Central memory CD4-positive, alpha-beta T cell (primary cell): ENCODE results near the gene SORBS2.

Experiments used
- DNase-seq: peaks from one replicate; pipeline ENCODE4 v3.0.0; 2022

Gene SORBS2

DNA sequence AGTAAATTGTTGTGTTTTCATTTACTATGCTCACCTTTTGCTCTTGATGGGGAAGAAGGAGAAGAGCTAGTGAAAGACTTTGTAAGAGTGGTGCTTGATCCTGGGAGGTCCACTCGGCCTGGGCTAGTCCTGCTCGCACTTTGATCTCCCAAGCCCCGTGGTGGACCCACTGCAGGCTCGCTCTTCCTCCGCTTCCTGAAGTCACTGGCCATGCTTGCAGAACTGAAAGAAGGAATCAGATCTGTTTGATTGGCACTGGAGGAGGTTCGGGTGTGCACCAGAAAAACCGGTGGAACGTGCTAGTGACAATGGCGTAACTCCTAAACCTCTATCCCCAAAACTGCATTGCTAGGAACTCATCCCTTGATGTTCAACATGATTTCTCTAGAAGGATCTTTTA is 185.2 kb downstream of the SORBS2 start:
- DNase-seq = no peak

GRCh38 chr4:185625503-185625902 is 186.5 kb downstream of the SORBS2 start:
- DNase-seq = no peak

- no peak for DNase-seq
These were observed 187.8 kb downstream of the SORBS2 start for GRCh38 chr4:185624259-185624589.

DNA sequence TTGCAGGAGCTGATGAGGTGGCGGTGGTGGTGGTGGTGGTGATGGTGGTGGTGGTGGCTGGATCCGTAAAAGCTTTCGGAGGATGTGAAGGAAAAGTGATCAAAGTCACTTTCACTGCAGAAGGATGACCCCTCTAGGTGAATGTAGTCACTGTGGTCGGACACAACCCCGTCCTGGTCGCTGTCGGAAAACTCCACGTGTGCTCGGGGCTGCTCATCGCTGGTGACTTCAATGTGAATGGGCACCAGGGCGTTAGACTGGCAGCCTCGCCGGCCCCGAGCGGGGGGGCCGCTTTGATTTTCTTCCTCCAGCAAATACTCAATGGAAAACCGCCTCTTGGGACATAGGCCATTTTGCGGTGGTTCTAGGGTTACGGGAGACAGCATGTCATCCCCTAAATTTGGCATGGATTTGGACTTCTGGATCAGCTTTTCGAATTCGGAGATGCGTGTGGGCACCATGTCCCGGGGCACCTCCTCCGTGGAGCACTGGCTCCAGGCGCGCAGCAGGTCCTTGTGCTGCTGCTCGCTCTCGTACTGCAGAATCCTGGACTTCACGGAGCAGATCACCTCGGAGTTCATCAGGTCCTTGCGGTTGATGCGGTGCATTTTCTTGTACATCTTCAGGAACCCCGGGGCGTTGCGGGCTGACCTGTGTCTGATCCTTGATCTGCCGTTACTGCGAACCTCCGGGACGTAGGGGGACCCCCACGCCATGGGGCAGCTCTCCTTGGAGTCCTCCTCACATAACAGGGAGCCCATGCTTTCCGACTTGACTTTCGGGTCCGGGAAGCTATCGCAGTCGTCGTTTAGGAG is 188.3 kb downstream of the SORBS2 start:
- no peak for DNase-seq

- no peak for DNase-seq
These were observed 203.8 kb downstream of the SORBS2 start for GRCh38 chr4:185608185-185608584.

DNA sequence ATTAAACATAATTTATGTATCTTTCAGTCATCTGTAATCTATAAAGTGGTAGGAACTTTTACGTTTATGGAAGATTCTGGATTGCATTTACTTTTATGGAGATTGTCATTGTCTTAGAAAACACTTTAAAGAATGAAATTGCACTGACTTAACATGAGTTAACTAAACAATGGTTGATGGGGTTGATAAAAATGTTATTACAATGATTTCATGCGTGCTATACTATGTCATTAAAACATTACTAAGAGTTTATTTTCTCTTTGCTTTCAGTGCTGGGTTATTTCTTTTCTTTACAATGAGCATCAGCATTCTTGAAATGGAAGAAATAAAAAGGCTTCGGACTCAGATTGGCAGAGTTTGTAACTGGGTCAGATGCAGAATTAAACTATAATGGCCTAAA is 209.6 kb downstream of the SORBS2 start:
- DNase-seq = no peak

DNA sequence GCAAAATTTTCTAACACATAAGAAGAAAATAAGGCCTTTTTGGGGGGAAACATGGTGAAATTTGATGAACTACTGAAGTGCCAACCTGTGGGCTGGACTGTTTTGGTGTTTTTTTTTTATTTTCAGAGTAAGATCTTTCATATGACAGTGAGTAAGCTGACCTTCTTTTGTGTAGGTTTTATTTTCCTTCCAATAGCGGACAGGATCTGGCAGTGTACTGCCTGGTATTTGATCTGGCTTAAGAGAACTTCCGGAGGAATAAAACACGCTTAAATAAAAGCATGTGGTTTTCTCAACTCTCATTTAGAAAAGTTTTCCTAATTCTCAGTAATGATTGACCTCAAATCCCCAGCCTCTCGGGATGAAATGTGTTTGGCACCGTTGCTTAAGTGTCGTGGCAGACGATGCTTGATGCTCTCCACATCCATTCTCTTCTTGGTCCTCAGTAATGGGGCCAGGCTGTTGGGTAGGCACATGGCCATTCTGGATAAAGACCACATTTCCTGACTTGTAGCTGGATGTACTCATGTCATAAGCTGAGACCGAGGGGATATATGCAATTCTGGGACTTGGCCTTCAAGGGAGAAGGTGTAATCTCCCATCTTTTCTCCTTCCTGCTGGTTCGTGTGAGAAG is 211.1 kb downstream of the SORBS2 start:
- no peak for DNase-seq

- DNase-seq = no peak
These were observed 212.3 kb downstream of the SORBS2 start for GRCh38 chr4:185599553-185600243.

DNA sequence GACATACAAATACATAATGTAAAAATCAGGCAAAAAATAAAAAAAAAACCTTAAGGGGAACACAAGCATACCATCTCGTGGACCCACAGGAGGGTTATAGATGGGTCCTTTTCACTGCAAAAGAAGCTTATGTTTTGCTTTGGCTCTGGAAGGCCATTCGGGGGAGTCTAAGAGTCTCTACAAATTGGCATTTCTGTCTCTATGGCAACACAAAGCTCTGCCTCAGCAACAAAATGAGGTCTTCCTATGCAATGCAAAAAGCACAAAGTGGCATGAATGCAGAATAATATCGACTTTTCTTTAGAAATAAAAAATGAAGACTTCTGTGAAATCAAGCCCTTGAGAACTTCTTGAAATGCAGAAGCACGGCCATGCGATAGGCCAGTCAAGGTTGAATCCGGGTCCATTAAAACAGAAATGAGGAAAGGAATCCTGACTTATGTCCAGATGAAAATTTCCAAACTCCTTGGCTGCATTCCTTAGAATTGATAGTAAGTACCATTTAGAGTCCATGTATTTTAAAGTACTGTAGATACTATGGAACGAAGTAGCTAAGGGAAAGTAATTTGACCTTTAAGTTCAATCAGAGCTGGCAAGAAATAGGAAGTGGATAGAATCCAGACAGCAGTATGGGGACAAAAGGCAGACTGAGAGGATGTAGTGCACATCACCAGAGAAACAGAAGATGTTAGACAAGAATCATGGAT is 213.0 kb downstream of the SORBS2 start:
- DNase-seq = no peak

- peak; percentile 46 for DNase-seq
These were observed 214.3 kb downstream of the SORBS2 start for GRCh38 chr4:185597532-185598188.

DNA sequence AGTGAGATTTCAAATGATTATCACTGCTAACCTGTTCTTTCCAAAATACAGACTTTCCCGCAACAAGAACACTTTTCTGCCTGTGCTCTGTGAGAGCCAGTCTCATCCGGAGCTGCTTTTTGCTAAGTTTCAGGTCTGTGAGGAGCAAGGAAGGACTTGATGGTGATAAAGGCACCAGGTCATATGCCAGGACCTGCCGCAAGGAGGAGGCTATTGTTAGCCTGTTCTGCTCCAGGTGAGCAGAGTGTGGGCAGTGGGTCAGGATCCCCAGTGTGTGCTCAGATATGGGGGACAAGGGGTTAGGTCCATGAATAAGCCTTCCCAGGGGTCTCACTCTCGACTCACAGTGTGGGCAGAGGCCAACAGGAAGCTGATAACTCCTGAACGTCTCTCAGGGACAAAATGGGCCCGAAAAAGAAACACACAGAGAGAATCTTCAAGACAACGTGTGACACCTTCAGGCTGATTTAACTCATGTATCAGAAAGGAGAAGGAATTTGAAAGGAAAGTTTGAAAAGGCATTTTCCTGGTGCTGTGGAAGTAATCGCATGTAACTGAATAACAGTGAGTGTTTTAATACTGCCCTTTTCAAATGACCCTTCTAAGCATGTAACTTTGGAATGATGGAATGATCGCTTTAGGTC is 219.0 kb downstream of the SORBS2 start:
- DNase-seq = no peak

DNA sequence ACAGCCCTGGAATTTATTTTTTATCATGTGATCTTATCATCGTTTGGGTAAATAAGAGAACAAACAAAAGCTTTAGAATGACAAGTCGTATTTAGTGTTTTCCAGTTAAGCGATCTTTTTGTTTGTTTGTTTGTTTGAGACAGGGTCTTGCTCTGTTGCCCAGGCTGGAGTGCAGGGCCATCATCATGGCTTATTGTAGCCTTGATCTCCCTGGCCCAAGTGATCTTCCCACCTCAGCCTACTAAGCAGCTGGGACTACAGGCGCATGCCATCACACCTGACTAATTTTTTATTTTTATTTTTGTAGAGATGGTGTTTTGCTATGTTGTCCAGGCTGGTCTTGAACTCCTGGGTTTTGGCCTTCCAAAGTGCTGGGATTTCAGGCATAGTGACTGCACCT is 219.6 kb downstream of the SORBS2 start:
- DNase-seq = no peak

DNA sequence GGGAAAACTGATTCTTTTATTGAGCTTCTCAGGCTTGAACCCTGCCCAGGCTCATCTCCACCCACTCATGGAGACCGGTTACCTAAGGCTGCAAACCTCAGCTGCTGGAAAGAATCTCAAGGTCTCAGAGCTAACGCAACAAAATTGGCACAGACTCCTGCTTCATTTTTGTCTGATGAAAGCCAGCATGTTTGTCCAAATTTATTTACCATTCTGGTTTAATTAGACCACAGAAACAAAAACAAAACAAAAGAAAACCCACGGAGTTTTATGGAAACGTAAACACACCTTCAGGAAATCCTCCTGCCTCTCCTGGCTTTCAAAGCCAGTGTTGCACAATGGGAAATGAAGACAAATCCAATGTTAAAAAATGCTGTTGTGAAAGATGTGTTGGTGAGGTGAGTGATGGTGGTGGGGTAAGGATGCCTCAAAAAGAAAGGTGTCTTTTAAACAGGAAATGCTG is 220.3 kb downstream of the SORBS2 start:
- no peak for DNase-seq

GRCh38 chr4:185590982-185591381 is 221.0 kb downstream of the SORBS2 start:
- DNase-seq = no peak

- DNase-seq = no peak
These were observed 222.7 kb downstream of the SORBS2 start for GRCh38 chr4:185589067-185589836.

GRCh38 chr4:185587427-185588161 is 224.4 kb downstream of the SORBS2 start:
- peak; percentile 78 for DNase-seq

GRCh38 chr4:185587030-185587426 is 225.0 kb downstream of the SORBS2 start:
- DNase-seq = no peak

DNA sequence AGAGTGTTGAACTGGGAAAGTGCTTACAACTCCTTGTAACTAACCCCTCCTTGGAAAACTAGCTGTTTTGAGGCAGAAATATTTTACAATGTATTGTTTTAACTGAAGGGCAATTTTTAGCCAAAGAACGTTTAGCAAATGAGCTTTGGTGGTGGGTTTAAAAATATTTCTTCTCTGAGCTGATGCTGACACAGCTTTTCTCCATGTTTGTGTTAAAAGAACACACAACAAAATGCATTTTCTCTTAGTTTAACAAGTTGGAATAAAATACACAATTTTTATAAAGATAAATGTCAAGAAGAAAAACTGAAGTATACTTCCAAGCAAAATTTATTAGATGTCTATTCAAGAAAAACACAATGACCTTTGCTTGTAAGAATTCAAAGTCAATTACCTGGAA is 226.8 kb downstream of the SORBS2 start:
- no peak for DNase-seq

GRCh38 chr4:185583813-185584212 is 228.2 kb downstream of the SORBS2 start:
- DNase-seq = no peak

DNA sequence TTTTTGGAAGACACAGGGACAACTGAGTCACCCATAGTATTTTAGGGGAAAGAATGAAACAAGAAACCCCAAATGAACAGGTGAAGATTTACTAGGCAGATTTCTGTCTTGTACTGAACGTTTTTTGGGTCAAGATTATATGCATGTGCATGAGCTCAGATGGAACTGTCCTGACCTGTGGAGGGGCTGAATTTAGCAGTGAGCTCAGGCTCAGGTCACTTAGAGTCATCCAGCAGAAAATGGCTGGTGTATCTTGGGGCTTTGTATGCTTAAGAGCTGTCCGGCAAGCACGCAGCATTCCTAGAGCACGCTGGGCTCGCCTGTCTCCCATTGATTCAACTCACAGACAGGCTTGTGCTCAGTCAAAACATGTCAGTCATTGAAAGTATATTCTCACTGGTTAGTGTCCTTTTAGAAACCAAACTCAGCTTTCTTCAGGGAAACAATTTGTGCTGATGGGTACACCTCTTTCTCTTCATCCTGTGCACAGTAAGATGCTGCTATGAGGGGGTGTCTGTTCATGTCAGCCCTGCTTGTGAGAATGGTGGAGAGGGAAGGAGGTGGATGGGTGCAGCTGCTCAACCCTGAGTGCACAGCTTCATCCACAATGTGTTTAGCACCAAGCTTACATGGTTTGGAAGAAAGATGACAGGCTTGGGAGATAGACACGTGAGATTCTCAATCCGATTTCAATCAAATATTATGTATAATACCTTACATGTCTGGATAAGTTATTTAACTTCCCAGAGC is 229.2 kb downstream of the SORBS2 start:
- no peak for DNase-seq
